ENCODE results near the gene NF2. TPM values are rescaled to one million over a fixed set of nuclear protein-coding genes. Genes with fewer than 3 reads are reported as not detected.

The NF2 gene
- total RNA-seq, 1 experiment from 2014 or later, result 77.1 TPM

DNA sequence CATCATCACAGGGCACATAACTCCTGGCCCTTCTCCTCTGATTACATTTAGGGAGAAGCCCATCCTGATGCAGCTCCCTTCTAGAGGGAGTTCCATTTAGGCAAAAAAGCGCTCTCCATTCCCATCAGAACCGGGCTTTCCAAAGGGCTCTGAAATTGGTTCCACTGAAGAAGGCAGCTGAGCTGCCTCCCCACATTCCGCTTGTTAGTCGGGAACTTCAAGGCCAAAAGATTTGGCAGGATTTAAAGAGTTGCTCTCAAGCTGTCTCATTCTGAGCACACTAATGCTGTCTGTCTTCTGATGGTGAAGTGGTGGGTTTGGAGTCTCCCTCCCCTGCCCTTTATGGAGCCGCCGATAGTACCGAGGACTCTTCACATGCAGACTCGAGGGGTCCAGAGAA, 89.7 kb downstream of the NF2 start:
- in situ Hi-C loops (cut with HindIII; ENCODE audit: low sequenced_read_pairs), result no loop called here

DNA sequence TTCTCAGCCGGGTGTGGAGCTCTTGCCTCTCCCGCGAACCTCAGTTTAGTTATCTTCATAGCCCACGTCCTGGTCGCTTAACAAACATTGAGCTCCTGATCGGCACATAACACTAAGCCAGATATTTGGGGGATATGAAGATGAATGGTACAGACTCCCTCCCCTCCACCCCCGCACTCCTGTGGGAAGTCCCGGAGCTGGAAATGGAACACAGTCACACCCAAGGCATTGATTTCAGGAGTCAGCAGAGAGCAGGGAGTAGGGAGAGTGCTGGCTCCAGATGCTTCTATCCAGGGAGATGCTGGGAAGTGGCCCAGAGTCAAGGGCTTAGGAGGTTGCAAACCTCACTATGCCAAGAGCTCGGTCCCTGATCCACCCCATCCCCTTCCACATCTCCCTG, 90.2 kb downstream of the NF2 start:
- no peak for DNase-seq (ENCODE audit: low spot score)
- in situ Hi-C loops (cut with HindIII; ENCODE audit: low sequenced_read_pairs), result no loop called here

More for the DNA sequence above, 89.7 kb downstream of the NF2 start:
- no peak for DNase-seq (ENCODE audit: low spot score)

DNA sequence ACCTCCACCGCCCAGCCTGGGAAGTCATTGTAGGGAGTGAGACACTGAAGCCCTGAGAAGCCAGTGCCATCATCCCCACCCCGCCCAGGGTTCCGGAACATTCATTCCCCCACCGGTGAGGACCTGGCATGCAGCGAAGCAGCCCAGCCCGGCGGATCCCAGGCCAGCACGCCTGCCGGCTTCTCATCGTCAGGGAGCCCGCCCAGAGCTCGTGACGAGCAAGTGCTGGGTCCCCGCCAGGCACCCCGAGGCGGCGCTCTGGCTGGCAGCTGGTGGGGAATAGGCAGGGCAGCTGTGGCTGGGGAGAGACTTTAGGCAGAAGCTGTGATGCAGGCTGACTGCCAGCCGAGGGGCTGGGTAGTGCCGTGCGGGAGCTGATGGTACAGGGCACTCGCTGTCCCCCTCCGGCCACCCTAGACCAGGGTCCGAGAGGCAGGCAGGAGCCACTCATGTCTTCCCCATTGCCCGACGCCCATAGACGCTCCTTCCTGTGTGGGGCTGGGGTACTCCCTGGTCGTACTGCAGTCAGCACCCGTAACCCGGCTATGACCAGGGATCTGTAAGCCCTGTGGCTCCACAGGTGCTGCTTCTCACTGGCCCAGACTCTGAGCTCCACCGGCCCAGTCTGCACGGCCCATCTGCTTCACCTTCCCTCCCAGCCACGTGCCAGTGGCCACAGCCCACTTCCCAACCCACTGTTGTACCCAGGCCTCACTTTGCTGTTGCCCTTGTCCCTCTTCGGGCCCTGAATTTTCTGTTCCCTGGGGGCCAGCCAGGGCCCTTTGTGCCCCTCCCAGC, 91.9 kb downstream of the NF2 start:
- DNase-seq (ENCODE audit: low spot score), result no peak
- in situ Hi-C loops (cut with HindIII; ENCODE audit: low sequenced_read_pairs), result no loop called here

DNA sequence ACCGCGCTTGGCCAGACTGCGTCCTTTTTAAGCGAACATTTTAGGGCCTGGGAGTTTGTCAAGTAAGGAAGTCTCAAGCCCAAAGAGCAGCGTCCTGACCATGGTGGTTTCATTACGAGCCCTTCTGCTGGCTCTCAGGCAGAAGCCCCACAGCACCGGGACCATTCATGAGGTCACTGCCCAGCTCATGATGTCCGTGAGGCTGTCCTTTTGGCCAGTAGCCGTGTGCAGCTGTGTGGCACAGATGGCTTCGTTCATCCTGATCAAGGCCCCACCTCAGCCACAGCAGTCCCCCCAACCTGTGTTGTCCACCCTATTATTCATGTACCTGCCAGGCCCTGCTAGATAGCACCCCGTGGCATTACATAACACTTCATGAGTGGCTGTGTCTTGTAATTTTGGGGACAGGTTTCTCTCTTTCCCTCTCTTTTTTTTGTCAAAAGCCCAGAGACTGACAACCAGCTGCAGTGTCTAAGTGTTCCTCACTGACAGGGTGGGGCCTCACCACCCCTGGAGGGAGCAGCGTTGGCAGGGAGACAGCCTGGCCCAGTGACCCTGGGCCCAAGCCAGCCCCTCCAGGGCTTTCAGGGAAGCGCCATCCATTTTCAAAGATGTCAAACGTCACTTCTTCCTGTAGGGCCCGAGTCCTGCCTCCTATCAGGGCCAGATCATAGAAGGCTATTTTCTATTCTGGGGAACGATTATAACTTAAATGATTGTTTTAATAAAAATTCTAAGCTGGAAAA, 94.6 kb downstream of the NF2 start:
- in situ Hi-C loops (cut with HindIII; ENCODE audit: low sequenced_read_pairs), result no loop called here
- DNase-seq (ENCODE audit: low spot score), result no peak

- no peak for DNase-seq (ENCODE audit: low spot score)
- in situ Hi-C loops (cut with HindIII; ENCODE audit: low sequenced_read_pairs), result no loop called here
Observed at GRCh38 chr22:29700206-29700899, 96.9 kb downstream of the NF2 start.

GRCh38 chr22:29700900-29701154, 97.4 kb downstream of the NF2 start:
- in situ Hi-C loops (cut with HindIII; ENCODE audit: low sequenced_read_pairs), result no loop called here
- peak; percentile 43 for DNase-seq (ENCODE audit: low spot score)

DNA sequence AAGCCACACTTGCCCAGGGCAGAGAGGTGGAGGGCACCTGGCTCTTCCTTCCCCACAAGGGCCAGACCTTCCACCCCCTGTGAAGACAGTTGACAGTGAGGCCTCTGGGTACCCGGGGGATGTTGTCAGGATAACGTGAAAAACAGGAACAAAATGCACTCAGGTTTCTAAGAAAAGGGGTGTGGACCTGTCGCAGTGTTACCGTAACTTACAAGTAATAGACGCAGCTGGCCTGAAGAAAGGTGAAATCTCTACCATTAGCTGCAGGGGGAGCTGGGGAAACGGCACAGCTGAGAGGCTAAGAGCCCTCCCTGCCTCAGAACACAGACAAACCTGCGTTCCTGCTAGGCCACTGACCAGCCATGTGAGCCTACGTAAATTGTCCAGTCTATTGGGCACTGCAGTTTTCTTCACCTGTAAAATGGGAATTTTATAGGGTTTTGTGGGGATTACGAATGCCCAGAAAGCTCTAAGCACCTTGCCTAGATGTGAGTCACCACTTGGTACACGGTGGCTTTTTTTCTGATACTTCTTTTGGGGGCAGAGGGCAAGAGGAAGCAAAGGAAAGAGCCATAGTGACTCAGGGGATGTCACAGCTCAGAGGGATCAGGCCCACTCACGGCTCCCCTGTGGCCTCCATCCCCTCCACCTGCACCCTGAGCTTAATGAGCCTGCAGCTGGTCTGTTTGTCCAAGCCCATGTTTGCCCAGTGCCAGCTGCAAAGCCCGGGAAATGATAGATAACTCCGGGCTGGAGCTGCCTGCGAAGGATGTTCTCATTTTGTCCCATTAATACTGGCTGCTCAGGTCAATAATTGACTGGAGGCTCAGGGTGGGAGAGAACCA, 97.9 kb downstream of the NF2 start:
- peak; percentile 46 for DNase-seq (ENCODE audit: low spot score)
- in situ Hi-C loops (cut with HindIII; ENCODE audit: low sequenced_read_pairs), result no loop called here

DNA sequence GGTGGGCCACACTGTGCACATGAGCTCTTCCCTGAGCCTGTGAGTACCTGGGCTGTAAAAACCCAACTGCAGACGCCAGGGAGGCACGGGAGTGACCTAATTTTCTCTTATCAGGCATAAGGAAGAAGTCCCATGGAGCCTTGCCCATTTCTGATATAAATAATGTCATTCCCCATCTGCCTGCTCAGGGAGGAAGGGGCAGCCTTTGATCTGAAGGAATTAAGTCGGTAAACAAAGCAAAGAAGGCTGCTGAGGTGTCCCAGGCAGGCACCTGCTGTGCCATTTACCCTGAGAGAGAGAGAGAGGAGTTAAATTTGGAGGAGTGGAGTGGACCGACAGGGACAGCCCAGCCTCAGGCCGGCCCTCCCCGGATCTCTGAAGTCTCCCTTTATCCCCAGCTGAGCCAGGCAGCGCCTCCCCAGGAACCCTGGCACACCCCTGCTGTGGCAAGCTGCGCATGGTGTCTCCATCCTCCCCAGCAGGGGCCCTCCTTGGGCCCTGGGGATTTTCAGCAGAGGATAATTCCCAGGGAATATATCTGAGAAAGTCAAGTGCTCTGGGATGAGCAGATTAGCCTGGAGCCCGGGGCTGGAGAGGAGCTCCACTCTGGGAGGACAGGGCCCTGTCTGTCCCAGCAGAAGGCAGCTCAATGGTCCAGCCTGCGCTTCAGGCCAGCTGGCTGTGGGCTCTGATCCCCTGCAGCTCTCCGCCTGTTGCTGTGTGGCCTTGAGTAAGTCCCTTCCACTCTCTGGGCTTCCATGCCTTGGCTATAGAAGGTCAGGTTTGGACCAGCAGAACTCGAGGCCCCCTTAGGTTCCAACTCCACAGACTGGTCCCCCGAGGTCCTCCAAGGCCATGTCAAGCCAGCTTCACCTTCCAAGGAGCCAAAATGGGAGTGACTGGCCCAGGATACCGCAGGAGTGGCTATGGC, 98.8 kb downstream of the NF2 start:
- DNase-seq (ENCODE audit: low spot score), result peak; percentile 94
- in situ Hi-C loops (cut with HindIII; ENCODE audit: low sequenced_read_pairs), result no loop called here

DNA sequence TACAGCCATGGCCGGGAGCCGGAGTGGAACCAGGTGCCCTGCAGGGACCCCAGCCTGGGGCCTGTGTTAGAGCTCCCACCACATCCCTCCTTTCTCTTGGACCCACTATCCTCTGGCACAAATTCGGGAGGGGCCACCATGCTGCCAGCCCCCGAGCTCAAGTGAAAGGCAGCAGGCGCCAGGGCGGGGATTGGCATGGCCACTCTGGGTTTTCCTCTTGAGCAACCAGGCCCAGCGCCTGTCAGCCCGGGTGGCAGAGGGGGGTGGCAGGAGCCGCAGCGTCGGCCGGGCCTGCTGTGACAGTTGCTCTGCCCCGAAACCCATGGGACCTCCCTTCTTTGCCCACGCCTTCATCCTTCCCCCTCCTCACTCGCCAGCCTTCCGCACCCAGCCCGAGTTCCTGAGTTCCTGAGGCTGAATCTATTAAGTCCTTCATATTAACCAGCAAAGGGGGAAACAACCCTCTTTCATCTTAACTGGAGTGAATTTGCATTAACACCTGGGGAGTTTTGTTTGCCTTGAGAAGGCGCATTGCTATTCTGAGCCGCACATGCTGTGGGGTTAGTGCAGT, 99.6 kb downstream of the NF2 start:
- in situ Hi-C loops (cut with HindIII; ENCODE audit: low sequenced_read_pairs), result no loop called here
- DNase-seq (ENCODE audit: low spot score), result peak; percentile 56

- in situ Hi-C loops (cut with HindIII; ENCODE audit: low sequenced_read_pairs), result no loop called here
- DNase-seq (ENCODE audit: low spot score), result no peak
Observed at GRCh38 chr22:29703569-29704195, 100.2 kb downstream of the NF2 start.

DNA sequence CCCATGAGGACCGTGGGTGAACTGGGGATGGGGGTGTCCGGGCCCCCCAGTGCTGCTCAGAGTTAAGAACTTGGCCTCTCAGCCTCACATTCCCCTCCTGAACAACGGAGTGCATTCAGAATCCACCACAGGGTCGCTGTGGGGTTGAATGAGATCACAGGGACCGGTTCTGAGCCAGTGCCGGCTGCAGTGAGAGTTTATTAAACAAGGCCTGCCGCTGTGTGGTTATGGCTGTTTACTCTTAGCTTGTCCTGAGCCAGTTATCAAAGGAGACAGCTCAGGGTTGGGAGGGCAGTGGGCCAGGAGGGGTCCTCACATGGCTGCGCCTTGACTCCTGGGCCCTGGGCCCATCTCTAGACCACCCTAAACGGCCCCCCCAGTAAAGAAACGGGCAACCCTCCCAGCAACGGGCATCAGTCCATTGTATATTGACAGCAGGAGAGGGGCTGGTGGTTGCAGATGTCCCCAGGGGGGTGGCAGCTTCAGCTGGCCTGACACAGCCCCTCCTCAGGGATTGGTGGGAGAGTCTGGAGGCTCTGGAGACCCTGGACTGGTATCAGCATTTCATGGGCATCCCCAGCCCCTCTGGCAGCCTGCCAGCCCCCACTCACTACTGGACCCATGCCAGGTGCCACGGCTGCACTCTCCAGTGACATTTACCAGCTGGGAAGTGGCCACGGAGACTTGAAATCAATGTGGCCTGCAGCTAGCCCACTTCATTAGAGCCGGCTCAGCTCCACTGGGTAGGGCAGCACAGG, 101.3 kb downstream of the NF2 start:
- in situ Hi-C loops (cut with HindIII; ENCODE audit: low sequenced_read_pairs), result no loop called here
- peak; percentile 50 for DNase-seq (ENCODE audit: low spot score)

DNA sequence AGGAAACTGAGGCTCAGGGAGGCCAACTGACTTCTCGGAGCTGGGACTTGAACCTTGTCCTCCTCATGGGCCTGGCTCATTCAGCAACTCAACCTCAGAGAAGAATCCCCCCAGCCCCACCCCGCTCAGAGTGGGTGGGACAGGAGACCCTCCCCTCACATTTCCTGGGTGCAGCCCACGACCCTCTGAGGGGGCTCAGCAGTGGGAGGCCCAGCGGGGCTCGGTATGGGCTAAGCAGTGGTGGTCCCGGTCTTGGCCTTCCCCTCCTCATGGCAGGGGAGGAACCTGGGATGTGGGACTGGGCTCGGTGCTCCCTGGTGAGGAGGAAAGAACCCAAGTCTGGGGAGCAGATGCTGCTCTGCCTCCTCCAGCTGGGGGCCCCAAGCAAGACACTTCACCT, 102.2 kb downstream of the NF2 start:
- no peak for DNase-seq (ENCODE audit: low spot score)
- in situ Hi-C loops (cut with HindIII; ENCODE audit: low sequenced_read_pairs), result no loop called here

DNA sequence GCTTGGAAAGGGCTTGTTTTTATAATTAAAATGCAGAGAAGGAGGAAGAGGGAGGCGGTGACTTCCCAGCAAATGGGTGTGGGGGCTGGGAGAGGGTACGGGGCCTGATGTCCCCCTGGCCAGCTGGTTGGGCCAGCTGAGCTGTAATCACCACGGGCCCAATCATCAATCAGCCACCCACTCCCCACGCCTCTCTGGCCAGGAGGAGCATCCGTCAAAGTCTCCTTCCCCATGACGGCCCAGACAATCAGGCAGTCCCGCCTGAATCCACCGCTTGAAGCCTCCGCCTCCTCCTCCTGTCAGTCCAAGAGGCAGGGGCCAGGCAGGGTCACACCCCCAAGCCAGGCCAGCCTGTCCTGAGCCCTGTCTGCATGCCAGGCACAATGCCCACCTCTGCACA, 103.1 kb downstream of the NF2 start:
- in situ Hi-C loops (cut with HindIII; ENCODE audit: low sequenced_read_pairs), result no loop called here
- DNase-seq (ENCODE audit: low spot score), result no peak

- no peak for DNase-seq (ENCODE audit: low spot score)
- in situ Hi-C loops (cut with HindIII; ENCODE audit: low sequenced_read_pairs), result no loop called here
Observed at GRCh38 chr22:29707010-29707409, 103.6 kb downstream of the NF2 start.

GRCh38 chr22:29707471-29707870, 104.0 kb downstream of the NF2 start:
- in situ Hi-C loops (cut with HindIII; ENCODE audit: low sequenced_read_pairs), result no loop called here

GRCh38 chr22:29710193-29710592, 106.8 kb downstream of the NF2 start:
- no peak for DNase-seq (ENCODE audit: low spot score)
- in situ Hi-C loops (cut with HindIII; ENCODE audit: low sequenced_read_pairs), result no loop called here

More at GRCh38 chr22:29707471-29707870, 104.0 kb downstream of the NF2 start:
- DNase-seq (ENCODE audit: low spot score), result no peak
